Ishikawa (cell line): Measurements from ENCODE around the gene SOHLH2.

Experiments used
- FOXM1 ChIP-seq: IDR thresholded peaks from 2 replicates; pipeline ENCODE4 v1.6.1; 2012; ENCODE audit warnings: low read depth, borderline replicate concordance
- ZBTB7A ChIP-seq: IDR thresholded peaks from 2 replicates; pipeline ENCODE4 v1.6.1; 2012; ENCODE audit warnings: low read depth

DNA sequence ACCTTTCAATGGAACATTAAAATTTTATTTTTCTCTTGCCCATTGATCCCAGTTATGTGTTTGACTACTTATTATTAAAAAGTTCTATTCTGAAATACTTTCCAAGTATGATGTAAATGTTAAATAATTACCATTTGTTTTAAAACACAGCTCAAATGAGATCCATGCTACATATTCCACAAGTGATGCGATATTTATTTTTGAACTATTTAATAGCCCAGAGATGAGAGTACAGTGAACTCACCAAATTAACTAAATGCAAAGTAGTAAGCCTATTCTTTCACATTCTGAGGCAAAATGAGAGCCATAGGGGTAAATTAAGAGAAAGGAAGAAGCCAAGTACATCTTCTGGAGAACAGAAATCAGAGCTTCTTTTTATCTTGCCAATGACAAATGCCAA is 82.0 kb downstream of the SOHLH2 start:
- no peak for TF ChIP-seq FOXM1
- TF ChIP-seq ZBTB7A, result no peak
